Activated CD4-positive, alpha-beta T cell treated with anti-CD3 and anti-CD28 coated beads, Interleukin-2, amount 50 U/mL, for 24 hours (primary cell): ENCODE measurements around the gene CXCL14.
"Not testable (repeated sequence)": the region's sequence is repeated elsewhere in the genome, so short reads cannot be mapped to it uniquely, and the experiment has no call there.

Experiments used
- DNase-seq, 2 donors: peaks; one replicate each; pipeline ENCODE4 v3.0.0-alpha.2; 2020; ENCODE audit warnings: low read depth in 1 of 2, low spot score in 1 of 2

Gene CXCL14

DNA sequence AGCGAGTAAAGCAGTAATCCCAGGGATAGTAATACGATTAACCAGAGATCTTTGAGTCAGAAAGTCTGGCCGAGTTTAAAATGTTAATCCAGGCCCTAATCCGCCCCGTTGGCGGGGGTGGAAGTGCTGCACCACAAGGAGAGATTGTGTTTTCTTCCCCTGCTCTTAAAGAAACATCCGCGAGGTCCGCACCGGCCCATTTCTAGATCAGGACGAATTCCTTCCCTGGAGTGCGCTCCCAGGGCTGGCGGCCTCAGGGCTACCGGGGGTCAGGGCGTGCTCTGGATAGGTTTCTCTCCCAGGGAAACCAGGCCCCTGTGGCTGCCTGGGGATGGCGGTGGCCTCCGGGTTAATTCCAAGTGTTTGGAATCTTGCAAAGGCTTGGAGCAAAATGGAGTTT, 33.7 kb downstream of the CXCL14 start:
- no peak for DNase-seq

GRCh38 chr5:135543485-135544304, 35.1 kb downstream of the CXCL14 start:
- DNase-seq, result no peak

- DNase-seq, result no peak
These were observed 35.7 kb downstream of the CXCL14 start for GRCh38 chr5:135543001-135543484.

DNA sequence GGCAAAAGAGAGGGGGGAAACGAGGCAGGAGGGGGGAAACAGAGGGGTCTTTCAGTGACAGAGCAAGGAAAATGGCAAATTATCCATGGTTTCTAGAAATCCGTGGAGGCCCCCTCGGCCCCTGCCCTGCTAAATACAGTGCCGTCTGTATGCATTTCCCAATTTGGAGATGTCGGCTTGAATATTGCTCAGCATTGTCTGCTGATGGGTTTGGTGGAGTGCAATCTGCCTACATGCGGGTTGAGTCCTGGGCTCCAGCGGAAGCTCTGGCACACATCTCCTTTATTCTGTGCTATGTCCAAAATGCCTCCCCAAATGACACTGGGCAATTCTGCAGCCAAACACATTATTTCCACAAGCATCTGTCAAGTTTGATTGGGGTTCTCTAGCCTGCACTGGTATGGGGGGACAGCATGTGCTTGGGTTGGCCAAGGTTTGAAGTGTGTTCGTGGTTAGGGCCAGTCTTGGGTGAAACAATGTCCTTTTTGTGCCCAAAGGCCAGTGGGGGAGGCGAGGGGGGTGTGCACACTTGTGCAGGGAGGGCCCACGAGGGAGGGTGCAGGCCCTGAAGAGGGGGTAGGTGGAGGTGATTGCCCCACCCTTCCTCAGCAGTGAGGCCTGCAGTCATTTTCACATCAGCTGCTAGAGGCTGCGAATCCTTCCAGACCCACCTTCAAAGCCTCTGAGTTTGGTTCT, 36.8 kb downstream of the CXCL14 start:
- DNase-seq, result no peak

- no peak for DNase-seq
These were observed 39.3 kb downstream of the CXCL14 start for GRCh38 chr5:135539430-135540005.

GRCh38 chr5:135538261-135538660, 40.5 kb downstream of the CXCL14 start:
- DNase-seq, result no peak

DNA sequence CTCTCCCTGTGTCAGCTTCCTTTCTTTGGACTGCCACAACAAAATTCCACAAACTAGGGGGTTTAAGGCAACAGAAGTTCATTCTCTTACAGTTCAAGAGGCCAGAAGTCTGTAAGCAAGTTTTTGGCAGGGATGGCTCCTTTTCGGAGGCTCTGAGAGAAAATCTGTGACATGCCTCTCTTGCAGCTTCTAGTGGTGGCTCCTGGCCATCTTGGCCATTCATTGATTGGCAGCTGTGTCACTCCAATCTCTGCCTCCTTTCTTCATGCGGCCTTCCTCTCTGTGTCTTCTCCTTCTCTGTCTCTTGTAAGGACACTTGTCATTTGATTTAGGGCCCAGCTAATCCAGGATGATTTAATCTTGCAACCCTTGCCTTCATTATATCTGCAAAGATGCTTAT, 41.0 kb downstream of the CXCL14 start:
- no peak for DNase-seq

DNA sequence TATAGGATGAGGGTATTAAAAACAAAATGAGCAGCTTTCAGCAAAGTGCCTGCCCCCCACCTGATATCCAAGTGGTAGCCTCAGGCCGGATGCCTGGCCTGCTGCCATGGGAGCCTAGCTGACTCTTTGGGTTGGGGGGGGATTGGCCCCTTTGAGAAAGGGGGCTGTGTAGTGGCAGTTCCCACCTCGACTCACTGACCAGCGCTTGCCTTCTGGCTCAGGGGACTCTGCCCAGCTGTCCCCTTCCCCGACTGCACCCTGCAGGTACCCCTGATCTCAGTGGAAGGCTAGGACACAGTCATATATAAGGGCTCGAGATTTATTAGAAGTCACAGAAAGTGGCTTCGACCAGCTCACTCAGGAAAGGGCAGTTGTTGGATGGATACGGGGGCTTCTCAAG, 41.5 kb downstream of the CXCL14 start:
- no peak for DNase-seq

DNA sequence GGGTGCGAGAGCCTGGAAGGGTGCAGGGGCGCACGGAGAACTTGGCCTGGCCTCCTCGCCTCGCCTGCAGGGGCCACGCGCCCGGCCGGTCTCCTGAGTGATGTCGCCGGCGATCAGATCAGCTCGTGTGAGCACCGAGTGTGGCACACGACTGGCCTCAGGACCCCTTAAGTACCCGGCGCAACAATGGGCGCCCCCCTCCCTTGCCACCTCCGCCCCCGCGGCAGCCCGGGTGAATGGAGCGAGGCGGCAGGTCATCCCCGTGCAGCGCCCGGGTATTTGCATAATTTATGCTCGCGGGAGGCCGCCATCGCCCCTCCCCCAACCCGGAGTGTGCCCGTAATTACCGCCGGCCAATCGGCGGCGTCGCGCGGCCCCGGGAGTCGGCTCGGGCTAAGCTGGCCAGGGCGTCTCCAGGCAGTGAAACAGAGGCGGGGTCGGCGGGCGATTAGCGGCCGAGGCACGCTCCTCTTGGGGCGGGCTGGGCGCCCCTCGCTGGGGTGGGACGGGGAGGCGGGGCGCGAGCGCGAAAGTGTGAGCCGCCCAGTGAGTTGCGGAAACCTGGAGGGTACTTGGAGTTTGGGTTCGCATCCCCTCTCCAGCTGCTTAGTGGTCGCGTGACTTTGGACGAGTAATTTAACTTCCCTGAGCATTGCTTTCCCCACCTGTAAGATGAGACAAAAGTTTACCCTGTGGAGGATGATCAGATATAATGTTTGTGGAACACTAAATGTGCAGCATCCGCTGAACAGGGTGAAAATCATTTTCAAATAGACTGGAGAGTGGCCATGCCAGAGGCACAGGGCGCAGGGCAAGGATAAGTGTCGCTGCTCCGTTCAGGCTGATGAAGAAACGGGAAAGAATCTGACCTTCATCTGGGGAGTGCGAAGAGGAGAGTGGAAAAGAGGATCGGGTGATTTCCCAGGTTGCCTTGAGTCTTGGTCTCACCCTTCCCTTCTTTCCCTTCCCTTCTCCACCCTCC, 42.7 kb downstream of the CXCL14 start, which contains the start of gene NEUROG1:
Gene NEUROG1, minus strand, starts transcription at position 145 of the 982 bp plus-strand sequence. CDS start 274 bp downstream, outside the sequence.
- DNase-seq, result no peak

DNA sequence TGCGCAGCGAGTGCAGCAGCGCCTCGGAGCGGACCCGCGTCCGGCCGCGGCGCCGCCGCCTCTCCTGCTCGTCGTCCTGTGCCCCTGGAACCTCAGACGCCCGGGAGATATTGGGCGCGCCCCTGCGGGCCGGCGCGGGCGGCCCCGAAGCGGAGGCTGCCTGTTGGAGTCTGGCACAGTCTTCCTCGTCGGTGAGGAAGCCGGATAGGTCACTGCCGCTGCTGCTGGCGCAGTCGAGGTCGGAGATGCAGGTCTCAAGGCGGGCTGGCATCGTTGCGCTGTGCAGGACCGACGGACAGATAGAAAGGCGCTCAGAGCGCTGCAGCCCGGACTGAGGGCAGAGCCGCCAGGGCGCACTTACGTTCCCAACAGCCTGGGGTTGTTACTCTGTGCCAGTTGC, 43.4 kb downstream of the CXCL14 start:
- no peak for DNase-seq

DNA sequence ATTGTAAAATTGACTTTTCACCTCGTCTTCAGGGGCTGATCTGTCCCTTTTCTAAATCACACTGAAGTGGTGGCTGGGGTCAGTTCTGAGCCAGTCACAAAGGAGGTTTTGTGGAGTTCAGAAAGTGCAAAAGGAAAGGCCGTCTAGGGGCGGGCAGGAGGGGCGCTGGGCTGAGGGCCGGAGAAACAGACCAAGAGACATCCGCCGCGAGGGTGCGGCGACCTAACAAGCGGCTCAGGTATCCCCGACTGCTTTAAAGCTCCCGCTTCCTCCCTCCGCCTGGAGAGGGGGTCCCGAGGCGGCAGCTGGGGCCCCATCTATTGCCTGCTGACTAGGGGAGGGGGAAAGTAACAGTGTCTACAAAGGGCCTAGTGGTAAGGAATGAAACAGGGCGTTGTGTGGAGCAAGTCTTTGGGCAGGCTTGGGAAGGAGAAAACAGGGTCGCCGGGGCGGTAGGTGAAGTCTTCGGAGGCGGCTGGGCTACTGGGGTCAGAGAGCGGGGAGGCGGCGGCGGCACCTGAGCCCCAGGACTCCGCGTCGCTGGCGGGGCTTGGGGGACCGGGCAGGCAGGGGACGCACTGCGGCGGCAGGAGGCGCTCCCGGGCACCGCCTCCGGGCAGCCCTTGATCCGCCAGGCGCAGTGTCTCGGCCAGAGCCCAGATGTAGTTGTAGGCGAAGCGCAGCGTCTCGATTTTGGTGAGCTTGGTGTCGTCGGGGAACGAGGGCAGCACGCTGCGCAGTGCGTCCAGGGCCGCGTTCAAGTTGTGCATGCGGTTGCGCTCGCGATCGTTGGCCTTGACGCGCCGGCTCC, 44.0 kb downstream of the CXCL14 start:
- DNase-seq, result no peak

DNA sequence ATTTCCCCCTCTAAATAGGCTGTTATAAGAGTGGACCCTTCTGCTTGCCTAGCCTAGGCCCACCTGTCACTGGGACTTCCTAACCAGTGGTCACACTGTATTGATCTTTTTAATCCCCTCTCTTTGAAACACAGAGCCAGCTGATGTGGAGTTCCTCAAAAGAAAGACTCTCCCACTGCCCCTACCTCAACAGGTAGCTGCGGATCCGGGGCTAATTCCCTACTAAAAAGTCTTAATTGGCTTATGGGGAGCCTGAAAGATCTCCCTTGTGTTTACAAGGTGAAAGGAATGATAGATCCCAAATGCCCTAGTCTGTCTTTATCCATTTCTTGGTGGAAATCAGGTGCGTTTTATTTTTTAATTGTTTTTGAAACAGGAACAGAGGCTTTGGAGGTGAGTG, 45.0 kb downstream of the CXCL14 start:
- no peak for DNase-seq

DNA sequence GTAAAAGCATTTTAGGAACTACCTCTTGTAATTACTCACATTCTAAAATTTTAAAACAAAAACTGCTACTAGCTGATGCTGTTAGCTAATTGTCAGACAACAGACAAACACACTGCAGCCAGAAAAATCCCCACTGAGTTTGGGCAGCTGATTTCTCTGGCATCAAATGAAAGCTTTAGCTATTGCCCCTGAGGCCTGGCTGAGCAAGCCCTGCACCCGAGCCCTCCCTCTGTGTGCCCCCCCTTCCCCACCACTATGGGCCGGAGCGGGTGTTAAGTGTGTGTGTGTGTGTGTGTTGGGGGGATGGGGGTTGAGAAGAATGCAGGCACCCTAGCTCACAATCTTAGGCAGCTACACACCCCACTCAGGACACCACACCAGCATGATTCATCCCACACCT, 45.5 kb downstream of the CXCL14 start:
- no peak for DNase-seq

- DNase-seq, result not testable (repeated sequence)
These were observed 49.2 kb downstream of the CXCL14 start for GRCh38 chr5:135529576-135529975.

- no peak for DNase-seq
These were observed 51.9 kb downstream of the CXCL14 start for GRCh38 chr5:135526924-135527323.

DNA sequence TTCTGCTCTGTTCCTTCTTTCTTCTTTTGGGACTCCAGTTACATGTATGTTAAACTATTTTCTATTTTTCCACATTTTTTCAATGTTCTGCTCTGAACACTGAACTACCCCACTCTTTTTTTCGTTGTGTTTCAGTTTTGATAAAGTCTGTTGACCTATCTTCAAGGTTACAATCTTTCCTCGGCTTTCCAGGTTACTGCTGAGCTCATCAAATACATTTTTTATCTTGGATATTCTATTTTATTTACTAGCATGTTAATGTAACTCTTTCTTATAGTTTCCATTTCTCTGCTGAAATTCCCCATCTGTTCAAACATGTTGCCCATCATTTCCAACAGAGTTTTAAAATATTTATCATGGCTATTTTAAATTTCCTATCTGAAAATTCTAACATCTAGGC, 56.8 kb downstream of the CXCL14 start:
- DNase-seq, result no peak
